HG02571 (cell line): Measurements from ENCODE around the gene THY1.
"Not testable (repeated sequence)": the region's sequence is repeated elsewhere in the genome, so short reads cannot be mapped to it uniquely, and the experiment has no call there.

ENCODE experiments used
- ATAC-seq: cut with Tn5 transposase; IDR thresholded peaks from one replicate; pipeline ENCODE4 v1.9.1; 2021; ENCODE audit warnings: mild to moderate bottlenecking, moderate library complexity; ENCODE audit not compliant: unreplicated experiment

Gene THY1

DNA sequence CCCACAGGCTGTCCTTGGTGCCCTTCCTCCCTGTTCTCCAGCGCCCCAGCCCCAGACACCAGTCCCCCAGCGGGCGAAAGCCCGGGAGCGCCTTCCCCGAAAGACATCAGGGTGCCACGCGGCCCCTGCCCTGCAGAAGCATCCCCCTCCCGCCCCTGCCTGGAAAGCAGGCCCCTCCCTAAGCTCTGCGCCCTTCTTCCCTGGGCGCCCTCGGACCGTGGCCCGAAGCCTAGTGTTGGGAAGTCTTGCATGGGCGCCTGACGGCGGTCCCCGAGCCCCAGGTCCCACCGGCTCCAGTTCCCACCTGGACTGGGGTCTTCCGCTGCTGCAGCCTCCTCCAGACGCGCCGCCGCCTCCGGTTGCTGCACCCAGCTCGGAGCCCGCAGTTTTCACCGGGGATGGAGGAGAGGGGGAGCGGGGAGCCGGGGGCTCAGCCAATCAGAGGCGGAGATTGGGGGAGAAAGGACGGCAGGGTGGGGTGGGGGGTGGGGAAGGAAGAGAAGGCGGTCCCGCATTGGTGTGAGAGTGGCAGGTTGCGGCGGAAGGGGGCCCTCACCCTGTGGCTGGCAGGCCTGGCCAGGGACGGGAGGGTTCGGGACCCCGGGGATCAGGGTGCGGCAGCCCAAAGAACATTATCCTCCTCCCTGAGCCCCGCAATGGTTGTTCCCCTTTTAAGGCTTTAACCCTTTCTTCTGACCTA lies at the start of gene THY1:
Gene THY1, minus strand, starts transcription at position 364 of the 700 bp plus-strand sequence. CDS start 2,267 bp downstream, outside the sequence.
- no peak for ATAC-seq

DNA sequence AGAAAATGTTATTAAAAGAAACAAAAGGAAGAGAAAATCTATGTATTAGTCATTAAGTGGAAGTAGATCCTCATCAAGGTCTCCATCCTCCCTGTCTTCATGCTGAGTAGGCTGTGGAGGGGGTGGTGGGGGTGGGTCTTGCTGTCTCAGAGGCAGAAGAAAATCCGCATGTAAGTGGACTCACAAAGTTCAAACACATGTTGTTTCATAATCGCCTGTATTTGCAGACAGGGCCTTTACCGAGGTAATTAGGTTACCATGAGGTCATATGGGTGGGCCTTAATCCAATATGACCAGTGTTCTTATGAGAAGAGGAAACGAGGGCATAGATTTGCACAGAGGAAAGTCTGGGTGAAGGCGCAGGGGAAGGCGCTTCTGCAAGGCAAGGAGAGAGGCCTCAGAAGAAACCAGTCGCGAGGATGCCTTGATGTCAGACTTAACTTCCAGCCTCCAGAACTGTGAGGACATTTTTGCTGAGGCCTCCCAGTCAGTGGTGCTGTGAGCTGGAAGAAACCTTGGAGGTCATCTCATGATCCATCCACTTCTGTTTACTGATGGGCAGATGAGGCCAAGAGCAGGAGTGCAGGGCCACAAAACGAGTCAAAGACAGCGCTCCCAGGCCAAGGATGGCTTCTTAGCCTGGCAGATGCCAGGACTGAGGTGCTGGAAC lies 49.3 kb upstream of the THY1 start:
- ATAC-seq = no peak

DNA sequence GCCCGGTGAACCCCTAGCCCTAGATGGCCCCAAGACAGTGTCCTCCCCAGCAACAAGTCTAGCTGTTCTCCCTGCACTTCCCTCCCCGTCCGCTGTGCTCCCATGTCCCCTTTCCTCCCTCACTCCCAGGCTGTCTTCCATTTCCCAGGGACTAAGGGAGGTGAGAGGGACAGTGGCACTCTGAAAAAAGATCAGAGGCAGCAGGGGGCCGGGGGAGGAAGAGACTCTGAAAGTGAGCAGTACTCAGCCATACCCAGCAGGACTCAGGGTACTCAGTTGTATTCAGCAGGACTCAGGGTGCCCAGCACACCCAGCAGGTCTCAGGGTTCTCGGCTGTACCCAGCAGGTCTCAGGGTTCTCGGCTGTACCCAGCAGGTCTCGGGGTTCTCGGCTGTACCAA lies 48.4 kb upstream of the THY1 start:
- no peak for ATAC-seq

DNA sequence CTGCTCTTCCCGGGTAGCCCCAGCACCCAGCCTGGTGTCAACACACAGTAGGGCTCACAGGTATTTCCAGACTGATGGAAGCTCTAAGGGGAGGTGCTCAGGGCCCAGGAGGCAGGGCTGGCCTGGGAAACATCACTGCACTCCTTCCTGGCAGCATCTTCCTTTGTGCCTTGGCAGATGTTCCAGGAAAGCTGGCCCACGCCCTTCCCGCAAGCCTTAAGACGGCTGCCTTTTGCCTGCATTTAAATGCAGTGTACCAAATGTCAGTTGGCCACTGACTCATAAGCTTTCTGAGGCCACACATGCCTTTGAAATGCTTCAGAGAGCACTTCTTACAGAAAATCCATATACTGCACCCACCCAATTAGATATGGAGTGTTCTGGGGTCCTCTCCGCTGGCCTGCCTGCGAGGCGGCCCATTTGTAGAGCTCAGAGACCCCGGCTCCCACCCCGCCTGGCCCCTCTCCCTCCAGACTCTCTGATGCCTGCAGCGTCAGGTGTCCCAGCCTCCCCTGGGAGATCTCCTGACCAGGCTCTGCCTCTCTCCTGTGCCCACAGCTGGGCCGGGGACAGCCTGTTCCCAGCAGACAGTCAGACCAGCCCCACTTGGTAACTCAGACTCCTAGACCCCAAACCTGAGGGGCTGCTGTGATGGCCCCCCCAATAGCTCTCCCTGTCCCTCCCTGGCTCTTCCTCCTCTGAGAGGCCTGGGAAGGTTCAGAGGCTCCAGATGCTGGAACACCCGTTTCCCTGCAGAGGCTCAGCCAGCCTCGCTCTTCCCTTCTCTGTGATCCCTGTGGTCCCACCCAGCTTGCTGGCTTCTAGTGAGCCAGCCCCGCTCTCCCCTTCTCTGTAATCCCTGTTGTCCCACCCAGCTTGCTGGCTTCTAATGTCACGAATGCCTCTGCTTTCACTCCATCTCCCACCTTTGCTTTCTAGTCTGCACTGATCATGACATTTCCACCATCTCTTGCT lies 47.6 kb upstream of the THY1 start:
- ATAC-seq = no peak

DNA sequence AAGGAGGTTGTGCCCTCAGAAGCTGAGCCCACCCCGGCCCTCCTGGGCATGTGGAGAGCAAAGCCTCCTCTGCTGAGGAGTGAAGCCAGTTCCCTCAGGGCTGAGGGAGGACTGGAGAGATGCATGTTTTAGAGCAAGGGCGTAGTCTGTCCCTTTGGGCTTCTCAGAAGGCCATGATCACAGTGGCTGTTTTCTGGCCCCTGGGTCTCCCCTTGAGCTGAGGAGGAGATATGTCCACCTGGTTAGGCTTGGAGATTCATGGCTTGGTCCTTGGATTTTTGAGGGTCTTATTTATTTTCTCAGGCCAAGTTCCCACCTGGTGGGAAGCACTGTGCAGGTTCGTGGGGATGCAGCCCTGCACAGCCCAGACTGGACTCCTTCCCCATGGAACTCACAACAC lies 46.5 kb upstream of the THY1 start:
- ATAC-seq = no peak

DNA sequence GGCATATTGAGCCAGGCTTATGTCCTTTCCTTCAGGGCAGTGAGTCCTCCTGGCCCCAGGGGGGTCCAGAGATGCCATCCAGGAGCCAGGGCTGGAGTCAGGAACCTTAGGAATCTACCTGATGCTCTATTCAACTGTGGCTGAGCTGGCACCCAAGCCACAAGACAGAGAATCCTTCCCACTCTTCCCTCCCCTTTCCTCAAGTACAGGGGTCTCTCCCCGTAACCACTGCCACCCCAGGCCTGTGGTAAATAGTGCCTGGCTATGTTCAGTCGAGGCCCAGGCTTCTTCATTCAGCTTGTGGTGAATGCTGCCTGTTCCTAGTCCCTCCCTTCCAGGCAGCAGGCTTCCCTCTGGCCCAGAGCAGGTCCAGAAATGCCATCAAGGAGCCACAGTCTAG lies 45.5 kb upstream of the THY1 start:
- ATAC-seq = no peak

DNA sequence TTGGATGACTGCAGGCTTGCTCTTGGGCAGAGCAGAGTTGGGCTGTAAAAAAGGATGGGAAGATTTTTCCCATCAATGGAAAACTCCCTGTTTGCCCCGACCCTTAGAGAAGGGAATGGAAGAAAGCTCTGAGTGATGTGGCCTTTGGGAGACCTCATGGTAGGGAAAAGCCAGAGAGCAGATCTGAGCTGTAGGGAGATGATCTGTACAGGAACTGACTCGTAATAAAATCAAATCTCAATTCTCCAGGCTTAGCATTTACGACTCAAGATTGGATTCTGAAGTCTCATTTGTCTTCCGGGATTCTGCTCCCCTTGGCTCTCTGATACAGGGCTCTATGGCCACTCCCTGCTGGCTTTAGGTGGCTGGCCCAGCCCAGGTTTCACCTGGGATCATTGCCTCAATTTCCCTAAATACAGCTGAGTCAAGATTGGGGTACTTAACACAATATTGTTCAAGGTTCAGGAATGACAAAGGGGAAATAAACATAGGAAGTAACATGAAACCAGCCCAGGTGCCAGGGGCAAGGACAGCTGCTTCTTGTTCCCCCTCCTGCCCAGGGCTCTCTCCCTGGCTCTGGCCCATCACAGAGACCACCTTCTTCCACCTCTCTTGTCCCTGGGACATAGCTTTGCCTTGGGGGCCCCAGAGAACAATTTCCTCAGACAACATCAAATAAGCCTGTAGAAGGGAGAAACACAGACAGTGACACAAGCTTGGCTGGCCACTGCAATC lies 38.4 kb upstream of the THY1 start:
- no peak for ATAC-seq

DNA sequence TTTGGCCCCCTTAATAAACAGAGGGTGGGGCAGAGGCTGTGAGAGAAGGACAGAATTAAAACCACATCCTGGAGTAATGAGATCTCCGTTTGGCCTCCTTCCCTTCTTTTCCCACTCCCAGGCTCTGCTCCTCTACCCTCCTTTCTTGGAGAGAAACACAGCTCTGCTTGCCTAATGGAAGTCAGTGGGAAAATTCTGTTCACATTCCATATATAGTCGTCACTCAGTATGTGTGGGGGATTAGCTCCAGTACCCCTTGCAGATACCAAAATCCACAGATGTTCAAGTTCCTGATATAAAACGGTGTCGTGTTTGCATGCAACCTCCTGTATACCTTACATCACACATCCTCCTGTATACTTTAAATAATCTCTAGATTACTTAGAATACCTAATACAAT lies 37.6 kb upstream of the THY1 start:
- ATAC-seq = no peak

DNA sequence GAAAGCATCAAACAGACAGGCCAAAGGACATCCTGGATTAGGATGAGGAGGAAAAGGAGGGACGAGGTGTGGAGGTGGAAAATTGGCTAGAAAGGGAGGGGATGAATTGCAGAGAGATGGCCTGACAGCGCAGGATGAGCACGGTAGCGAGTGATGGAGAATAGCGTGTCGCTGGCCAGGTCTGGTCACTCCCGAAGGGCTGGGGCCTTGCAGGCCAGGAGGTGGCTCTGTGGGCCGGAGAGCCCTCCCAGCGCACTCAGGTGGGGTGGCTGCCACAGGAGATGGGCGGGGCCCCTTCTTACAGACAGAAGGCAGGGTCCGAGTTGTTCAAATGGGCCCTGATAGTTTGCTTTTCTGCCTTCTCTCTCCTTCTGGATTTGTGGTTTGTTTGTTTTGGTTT lies 37.1 kb upstream of the THY1 start:
- ATAC-seq = no peak

DNA sequence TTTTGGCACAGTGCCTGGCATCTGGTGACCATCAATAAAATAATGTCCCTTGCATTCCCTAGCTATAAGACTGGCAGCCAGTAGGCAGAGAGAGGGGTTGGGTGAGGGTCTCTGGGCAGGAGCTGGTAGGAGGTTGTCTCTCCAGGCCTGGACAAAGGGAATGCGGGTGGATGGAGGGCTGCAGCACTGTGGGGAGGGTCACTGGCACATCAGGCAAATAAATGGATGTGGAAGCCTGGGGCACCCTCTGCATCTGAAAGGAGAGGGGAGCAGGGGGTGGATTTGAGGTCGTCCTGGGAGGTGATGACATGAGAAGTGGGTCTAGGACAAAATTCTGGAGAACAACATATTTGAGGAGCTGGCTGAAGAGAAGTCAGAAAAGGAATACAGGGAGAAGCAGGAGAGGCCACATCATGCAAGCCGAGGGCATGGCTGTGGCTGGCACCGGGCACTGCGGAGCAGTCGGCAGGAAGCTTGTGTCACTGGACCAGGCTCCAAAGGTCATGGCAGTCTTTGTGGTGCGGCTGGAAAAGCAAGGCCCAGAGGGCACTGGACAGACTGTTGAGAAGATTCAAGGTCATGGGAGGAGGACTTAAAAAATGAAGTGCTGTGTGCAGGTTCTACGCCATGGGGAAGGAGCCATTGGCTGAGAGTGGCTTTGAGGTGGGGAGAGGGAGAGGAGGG lies 36.5 kb upstream of the THY1 start:
- no peak for ATAC-seq

DNA sequence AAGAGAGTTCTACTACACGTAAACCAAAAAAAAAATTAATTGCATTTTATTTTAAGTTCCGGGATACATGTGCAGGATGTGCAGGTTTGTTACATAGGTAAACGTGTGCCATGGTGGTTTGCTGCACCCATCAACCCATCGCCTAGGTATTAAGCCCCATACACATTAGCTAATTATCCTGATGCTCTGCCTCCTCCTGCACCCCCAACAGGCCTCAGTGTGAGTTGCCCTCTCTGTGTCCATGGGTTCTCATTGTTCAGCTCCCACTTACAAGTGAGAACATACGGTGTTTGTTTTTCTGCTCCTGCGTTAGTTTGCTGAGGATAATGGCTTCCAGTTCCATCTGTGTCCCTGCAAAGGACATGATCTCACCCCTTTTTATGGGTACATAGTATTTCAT lies 32.7 kb upstream of the THY1 start:
- ATAC-seq = not testable (repeated sequence)

DNA sequence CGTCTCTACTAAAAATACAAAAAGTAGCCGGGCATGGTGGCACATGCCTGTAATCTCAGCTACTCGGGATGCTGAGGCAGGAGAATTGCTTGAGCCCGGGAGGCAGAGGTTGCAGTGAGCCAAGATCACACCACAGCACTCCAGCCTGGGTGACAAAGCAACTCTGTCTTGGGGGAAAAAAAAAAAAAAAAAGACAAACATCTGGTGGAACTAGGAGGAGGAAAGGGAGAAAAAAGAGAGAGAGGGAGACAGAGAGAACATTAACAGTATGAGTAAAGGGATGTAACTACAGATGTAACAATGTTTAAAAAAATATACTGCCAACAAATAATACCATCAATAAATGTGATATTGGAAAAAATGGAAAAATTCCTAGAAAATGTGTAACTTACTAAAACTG lies 32.3 kb upstream of the THY1 start:
- not testable (repeated sequence) for ATAC-seq

DNA sequence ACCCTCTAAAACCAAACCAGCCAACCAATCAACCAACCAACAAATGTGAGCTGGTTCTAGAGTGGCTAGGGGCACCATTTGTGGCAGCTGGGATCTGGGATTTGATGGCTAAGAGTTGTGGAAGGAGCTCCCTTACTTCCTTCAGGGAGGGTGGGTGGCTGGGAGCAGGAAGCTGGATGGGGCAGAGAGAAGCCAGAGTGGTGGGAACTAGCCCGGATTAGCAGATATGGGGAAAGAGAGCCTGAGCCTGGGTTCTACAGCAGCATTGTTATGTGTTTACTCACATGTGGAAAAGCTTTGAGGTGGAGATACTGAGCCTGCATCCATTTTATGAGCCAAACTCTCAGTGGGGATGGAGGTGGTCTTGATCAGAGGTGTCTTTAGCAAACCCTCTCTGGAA lies 30.9 kb upstream of the THY1 start:
- ATAC-seq = no peak

DNA sequence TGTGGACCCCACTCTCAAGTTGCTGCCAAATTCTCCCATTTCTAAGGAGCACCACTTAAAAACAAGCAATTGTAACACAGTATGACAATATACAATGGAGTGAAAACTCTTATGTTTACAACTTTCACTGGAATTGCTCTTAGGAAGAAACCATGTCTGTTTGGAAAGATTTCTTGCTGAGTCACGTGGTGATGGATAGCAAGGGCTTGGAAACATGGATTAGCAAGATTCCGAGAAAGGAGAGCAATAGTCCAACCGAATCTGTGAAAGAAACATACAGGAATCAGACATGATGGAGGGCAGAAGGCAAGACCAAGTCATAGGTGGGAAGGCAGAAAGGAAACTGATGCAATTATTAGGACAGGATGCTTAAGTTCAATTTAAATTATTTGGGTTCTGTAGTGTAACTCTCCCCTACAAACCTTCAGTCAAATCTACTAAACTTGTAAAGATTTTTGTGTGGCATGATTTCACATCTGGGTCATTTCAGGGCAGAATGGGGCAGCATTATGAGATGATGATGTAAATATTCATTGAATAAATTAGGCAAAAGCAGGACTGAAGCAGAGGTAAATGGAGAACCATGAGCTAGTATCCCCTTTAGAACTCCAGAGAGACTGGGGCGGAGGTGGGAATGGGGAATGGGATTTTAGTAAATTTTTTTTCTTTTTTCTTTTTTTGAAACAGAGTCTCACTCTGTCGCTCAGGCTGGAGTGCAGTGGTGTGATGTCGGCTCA lies 27.8 kb upstream of the THY1 start:
- ATAC-seq = no peak

DNA sequence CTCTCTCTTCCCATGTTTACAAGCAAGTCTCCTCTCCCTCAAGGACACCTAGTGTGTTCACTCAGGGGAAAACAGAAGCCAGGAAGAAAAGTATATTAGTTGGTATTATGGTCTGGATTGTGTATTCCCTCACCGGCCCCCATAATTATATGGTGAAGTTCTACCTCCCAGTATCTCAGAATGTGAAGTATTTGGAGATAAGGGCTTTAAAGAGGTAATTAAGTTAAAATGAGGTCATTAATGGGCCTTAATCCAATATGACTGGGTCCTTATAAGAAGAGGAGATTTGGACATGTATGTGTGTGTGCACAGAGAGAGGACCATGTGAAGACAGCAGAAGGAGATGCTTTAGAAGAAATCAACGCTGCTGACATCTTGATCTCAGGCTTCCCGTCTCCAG lies 26.5 kb upstream of the THY1 start:
- ATAC-seq = no peak

DNA sequence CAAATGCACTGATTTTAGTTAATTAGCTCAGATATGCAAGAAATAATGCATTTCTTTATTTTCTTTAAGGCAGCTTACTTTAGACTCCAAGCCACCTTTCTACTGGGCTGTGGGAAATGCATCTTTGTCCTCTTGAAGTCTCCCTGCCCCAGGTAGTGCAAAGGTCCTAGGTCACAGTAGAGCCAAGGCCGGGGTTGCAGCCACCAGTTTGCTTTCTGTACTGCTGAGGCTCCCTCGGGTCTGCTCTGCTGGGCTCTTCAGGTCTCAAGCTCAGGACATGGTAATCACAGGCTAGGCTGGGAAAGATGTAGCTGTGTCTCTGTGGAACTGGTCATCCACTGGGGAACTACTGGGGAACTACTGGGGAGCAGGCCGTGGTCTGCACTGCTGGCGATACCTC lies 25.4 kb upstream of the THY1 start:
- no peak for ATAC-seq

DNA sequence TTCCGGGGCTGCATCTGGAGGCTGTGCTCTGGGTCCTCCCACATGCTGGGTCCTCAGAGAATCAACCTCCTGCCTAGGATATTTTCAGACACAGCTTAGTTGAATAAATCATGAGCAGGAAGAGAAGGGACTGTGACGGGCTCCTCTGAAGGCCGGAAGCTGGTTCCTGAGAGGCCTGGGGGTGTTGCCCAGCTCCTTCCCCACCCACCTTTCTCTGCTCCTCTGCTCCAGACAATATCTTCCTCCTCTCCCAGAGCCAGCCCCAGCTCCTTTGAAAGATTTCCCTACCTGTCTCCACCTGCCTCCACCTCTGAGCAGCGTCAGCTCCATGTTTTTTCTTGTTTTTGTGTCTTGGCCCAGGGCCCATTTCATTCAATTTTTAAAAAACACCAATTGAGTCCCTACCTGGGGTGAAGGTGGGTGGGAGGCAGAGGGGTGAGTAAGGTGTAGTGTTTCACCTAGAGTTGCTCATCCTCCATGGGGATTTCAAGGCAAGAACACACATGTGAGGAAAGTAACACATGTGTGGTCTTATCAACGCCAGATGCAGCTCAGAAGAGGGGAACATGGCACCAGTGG lies 24.8 kb upstream of the THY1 start:
- ATAC-seq = no peak

DNA sequence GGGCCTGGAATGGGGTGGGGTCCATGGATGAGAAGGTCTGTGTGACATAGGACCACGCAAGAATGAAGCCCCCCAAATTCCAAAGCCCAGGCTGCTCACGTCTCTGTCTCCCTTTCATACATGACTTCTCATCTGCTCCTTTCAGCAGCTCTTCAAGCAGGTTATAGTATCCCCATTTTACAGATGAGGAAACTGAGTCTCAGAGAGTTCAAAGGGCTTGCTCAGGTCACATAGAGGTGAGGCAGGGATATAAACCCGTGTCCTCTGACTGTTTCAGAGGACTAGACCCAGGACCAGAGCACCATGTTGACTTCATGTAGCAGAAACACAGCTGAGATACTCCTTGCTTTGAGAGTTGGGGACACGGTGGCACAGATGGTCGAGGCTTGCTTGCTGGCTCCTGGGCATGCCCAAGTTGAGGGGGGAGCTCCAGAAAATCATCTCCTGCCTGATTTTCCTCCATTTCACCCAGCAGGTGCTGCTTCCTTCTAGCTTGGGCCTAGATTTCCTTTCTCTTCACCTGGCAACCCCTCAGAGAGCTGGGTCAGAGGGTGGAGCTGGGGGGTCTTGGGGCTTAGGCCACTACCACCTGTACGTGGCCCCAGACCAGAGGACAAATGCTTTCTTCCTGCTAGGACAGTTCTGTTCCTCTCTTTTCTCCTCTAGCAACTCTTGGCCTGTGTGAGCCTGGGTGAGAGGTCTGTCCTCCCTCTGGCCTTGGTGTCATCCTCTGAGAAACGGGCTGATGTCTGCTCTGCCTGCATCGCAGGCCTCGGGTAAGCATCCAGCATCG lies 24.1 kb upstream of the THY1 start:
- no peak for ATAC-seq

DNA sequence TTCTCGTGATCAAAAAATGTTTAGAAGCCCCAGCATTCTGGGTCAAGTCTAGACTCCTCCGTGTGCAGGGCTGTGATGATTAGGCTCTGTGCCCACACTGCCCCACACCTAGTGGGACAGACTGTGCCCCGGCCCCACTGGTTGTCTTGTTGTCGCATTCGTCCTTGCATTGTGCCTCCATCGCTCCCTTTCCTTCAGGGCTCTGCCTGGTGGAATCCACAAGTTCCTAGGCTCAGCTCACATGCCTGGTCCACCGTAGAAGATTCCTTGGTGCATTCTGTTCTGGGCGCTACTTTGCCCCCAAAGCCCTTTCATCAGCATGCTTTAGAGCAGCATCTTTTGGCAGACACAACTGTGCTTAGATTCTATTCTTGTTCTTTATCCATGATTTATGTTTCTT lies 23.5 kb upstream of the THY1 start:
- ATAC-seq = no peak
